HepG2 (cell line): ENCODE data around the gene PARN. TPM values are rescaled to one million over a fixed set of nuclear protein-coding genes. Genes with fewer than 3 reads are reported as not detected.
A peak's percentile ranks its signal among the peaks of the same experiment; 100 is the strongest.

Experiments used
- ARHGAP35 ChIP-seq: sonication (generic); formaldehyde crosslinking; IDR thresholded peaks from 2 replicates; pipeline ENCODE4 v1.9.0; 2022; ENCODE audit warnings: mild to moderate bottlenecking, inconsistent platforms, moderate library complexity, missing genetic modification reagents, borderline replicate concordance
- BRD4 ChIP-seq: sonication (generic); formaldehyde crosslinking; IDR thresholded peaks from 2 replicates; pipeline ENCODE4 v1.4.0; 2020; ENCODE audit warnings: missing genetic modification reagents
- DNMT3B ChIP-seq: conservative IDR thresholded peaks from 2 replicates; pipeline ENCODE4 v1.6.1; 2016; ENCODE audit warnings: missing biosample characterization, control low read depth
- EP300 ChIP-seq, 3 experiments: sonication (generic) in 1 of 3; formaldehyde crosslinking in 1 of 3; IDR thresholded peaks; 2 replicates each; pipeline versions ENCODE4 v1.5.1 to v1.6.1; 2011 to 2020; ENCODE audit warnings: low read depth in 2 of 3, low read length in 2 of 3, borderline replicate concordance in 1 of 3, improper control_type of control experiment in 1 of 3, mild to moderate bottlenecking in 1 of 3, missing genetic modification reagents in 1 of 3, moderate library complexity in 1 of 3
- FLYWCH1 ChIP-seq: sonication (generic); formaldehyde crosslinking; IDR thresholded peaks from 2 replicates; pipeline ENCODE4 v1.8.1; 2023; ENCODE audit warnings: mild to moderate bottlenecking, missing genetic modification reagents
- GATA4 ChIP-seq: sonication (generic); IDR thresholded peaks from 2 replicates; pipeline ENCODE4 v1.6.1; 2016; ENCODE audit warnings: antibody characterized with exemption, low read depth, borderline replicate concordance
- GATAD2A ChIP-seq: IDR thresholded peaks from 2 replicates; pipeline ENCODE4 v1.6.1; 2016
- HDAC1 ChIP-seq: sonication (generic); formaldehyde crosslinking; IDR thresholded peaks from 2 replicates; pipeline ENCODE4 v1.5.1; 2020; ENCODE audit warnings: mild to moderate bottlenecking, missing genetic modification reagents
- KDM5B ChIP-seq: sonication (generic); formaldehyde crosslinking; IDR thresholded peaks from 2 replicates; pipeline ENCODE4 v1.4.0; 2020; ENCODE audit warnings: missing genetic modification reagents, mild to moderate bottlenecking, borderline replicate concordance
- KLF6 ChIP-seq: IDR thresholded peaks from 2 replicates; pipeline ENCODE4 v1.8.0; 2016; ENCODE audit warnings: missing biosample characterization, missing genetic modification reagents
- MXD4 ChIP-seq: IDR thresholded peaks from 2 replicates; pipeline ENCODE4 v1.6.1; 2016; ENCODE audit warnings: mild to moderate bottlenecking, missing biosample characterization, missing genetic modification reagents
- MZF1 ChIP-seq: sonication (generic); formaldehyde crosslinking; IDR thresholded peaks from 2 replicates; pipeline ENCODE4 v1.8.1; 2023; ENCODE audit warnings: mild to moderate bottlenecking, missing genetic modification reagents, borderline replicate concordance
- SMAD1 ChIP-seq: sonication (generic); formaldehyde crosslinking; IDR thresholded peaks from 2 replicates; pipeline ENCODE4 v1.4.0; 2020; ENCODE audit warnings: missing genetic modification reagents, low read depth, mild to moderate bottlenecking, borderline replicate concordance
- TEAD3 ChIP-seq: optimal IDR thresholded peaks from 2 replicates; pipeline ENCODE3; 2016; ENCODE audit warnings: borderline replicate concordance
- TOPORS ChIP-seq: sonication (generic); formaldehyde crosslinking; IDR thresholded peaks from 2 replicates; pipeline ENCODE4 v1.8.0; 2023; ENCODE audit warnings: mild to moderate bottlenecking, missing genetic modification reagents
- ZNF124 ChIP-seq: sonication (generic); formaldehyde crosslinking; IDR thresholded peaks from 2 replicates; pipeline ENCODE4 v1.4.0; 2020; ENCODE audit warnings: missing genetic modification reagents
- ZNF224 ChIP-seq: sonication (generic); formaldehyde crosslinking; IDR thresholded peaks from 2 replicates; pipeline ENCODE4 v1.5.0; 2020; ENCODE audit warnings: mild to moderate bottlenecking, missing genetic modification reagents
- ZNF644 ChIP-seq: IDR thresholded peaks from 2 replicates; pipeline ENCODE4 v1.6.1; 2016; ENCODE audit warnings: low read depth
- polyA plus RNA-seq, 8 experiments: library from polyadenylated mRNA; depleted of rRNA in 3 of 8; stranded (reverse) in 7 of 8; unstranded in 1 of 8; fragments of >200 nt; fragmentation: Illumina TruSeq in 4 of 8; extraction: Trizol in 4 of 8; gene quantifications; 2 replicates each; pipeline versions ENCODE4 v1.2.1 to v1.2.3, GENCODE V29; 2011 to 2016; ENCODE audit warnings: low read depth in 4 of 8, missing spikeins in 1 of 8, mixed read lengths in 1 of 8; ENCODE audit not compliant: insufficient read depth in 1 of 8
- total RNA-seq, 5 experiments: library from RNA; depleted of rRNA; stranded (reverse); fragments of >200 nt; fragmentation: Illumina TruSeq; extraction: Trizol; gene quantifications; 2 replicates each; pipeline ENCODE4 v1.2.3, GENCODE V29; 2016; ENCODE audit warnings: low read depth in 1 of 5
- TF ChIP-seq, protein P1 (sequence below): IDR thresholded peaks from 2 replicates; pipeline ENCODE4 v1.6.1; 2016; ENCODE audit warnings: control low read depth
- TF ChIP-seq, protein P2 (sequence below): IDR thresholded peaks from 2 replicates; pipeline ENCODE4 v1.4.0; 2020; ENCODE audit warnings: mild to moderate bottlenecking, missing genetic modification reagents
- TF ChIP-seq, protein P3 (sequence below): sonication (generic); formaldehyde crosslinking; IDR thresholded peaks from 2 replicates; pipeline ENCODE4 v1.8.1; 2023; ENCODE audit warnings: mild to moderate bottlenecking, moderate library complexity, missing genetic modification reagents
- TF ChIP-seq, protein P4 (sequence below): fragments of 450-650 bp; IDR thresholded peaks from 2 replicates; pipeline ENCODE4 v1.6.1; 2016

The PARN gene
- total and polyA plus RNA-seq, 2 of the 13 experiments (the other 11 are each of a cell fraction or from before 2014, with no cell fraction given), result 13.3 to 47.6 TPM

DNA sequence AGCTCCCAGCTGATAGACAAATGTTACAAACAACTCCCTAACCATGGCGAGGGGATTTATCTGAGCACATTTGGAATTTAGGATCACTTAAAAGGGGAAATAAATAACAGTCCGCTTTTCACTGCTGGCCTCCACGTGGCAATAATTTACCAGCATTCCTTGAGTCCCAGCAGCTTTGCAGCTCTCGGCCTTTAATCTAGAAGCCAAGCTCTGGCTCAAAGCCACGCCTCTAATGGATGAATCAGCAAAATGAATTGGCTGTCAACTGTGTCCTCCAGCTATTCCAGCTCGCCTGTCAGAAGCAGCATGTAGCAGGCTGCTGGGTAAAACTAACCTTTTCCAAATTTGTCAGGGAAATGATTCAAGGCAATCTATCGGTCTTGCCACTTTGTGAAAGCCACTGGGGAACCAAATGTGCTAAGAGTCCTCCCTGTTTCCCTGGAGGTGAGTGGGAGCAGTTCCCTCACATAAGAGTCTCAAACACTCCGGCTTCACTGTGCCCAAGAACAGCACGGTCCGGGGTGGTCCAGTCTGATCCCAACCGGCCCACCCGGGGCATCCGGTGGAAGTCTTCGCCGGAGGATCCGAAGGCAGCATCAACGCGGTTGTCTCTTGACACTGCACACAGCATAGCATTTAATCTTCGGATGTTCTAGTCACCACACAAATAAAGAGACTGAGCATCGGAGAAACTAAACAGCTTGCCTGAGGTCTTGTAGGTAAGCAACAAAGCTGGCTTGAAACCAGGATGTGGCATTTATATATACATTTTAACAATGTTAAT, 143.3 kb downstream of the PARN start (continued):
- TF ChIP-seq SMAD1 (no peak), GATA4 (peak; percentile 66; the same call in 1 of the 2 replicates), ZNF124 (CRISPR knock-in tag) (peak; percentile 83; the same call in 1 of the 2 replicates), ZNF644 (CRISPR knock-in tag) (peak; percentile 80), MXD4 (CRISPR knock-in tag) (peak; percentile 98; the same call in 1 of the 2 replicates), KDM5B (CRISPR knock-in tag) (peak; percentile 63), HDAC1 (CRISPR knock-in tag) (peak; percentile 82), GATAD2A (CRISPR knock-in tag) (peak; percentile 84), FLYWCH1 (CRISPR knock-in tag) (no peak), ARHGAP35 (no peak), EP300 (IDR thresholded peaks at IDR 0.05; ENCODE audit: low read depth in 2 of 2, low read length in 2 of 2) (peak in 1 of 2 experiments; percentile 74; a peak in 1 of 4 replicates), EP300 (CRISPR knock-in tag; IDR thresholded peaks at IDR 0.05; ENCODE audit: borderline replicate concordance) (peak; percentile 49; the same call in 1 of the 2 replicates), BRD4 (CRISPR knock-in tag) (peak; percentile 84; the same call in 1 of the 2 replicates), MZF1 (CRISPR knock-in tag) (0 out of 2 replicates have a peak, but pooled peaks have one; percentile 41), KLF6 (CRISPR knock-in tag) (peak; percentile 70; the same call in 1 of the 2 replicates), TEAD3 (peak; percentile 89), TOPORS (CRISPR knock-in tag) (no peak), ZNF224 (peak; percentile 65; the same call in 1 of the 2 replicates), DNMT3B (CRISPR knock-in tag) (peak; percentile 93)
- TF ChIP-seq, protein P1, sequence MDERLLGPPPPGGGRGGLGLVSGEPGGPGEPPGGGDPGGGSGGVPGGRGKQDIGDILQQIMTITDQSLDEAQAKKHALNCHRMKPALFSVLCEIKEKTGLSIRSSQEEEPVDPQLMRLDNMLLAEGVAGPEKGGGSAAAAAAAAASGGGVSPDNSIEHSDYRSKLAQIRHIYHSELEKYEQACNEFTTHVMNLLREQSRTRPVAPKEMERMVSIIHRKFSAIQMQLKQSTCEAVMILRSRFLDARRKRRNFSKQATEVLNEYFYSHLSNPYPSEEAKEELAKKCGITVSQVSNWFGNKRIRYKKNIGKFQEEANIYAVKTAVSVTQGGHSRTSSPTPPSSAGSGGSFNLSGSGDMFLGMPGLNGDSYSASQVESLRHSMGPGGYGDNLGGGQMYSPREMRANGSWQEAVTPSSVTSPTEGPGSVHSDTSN (CRISPR knock-in tag), result 0 out of 2 replicates have a peak, but pooled peaks have one; percentile 51
- TF ChIP-seq, protein P2, sequence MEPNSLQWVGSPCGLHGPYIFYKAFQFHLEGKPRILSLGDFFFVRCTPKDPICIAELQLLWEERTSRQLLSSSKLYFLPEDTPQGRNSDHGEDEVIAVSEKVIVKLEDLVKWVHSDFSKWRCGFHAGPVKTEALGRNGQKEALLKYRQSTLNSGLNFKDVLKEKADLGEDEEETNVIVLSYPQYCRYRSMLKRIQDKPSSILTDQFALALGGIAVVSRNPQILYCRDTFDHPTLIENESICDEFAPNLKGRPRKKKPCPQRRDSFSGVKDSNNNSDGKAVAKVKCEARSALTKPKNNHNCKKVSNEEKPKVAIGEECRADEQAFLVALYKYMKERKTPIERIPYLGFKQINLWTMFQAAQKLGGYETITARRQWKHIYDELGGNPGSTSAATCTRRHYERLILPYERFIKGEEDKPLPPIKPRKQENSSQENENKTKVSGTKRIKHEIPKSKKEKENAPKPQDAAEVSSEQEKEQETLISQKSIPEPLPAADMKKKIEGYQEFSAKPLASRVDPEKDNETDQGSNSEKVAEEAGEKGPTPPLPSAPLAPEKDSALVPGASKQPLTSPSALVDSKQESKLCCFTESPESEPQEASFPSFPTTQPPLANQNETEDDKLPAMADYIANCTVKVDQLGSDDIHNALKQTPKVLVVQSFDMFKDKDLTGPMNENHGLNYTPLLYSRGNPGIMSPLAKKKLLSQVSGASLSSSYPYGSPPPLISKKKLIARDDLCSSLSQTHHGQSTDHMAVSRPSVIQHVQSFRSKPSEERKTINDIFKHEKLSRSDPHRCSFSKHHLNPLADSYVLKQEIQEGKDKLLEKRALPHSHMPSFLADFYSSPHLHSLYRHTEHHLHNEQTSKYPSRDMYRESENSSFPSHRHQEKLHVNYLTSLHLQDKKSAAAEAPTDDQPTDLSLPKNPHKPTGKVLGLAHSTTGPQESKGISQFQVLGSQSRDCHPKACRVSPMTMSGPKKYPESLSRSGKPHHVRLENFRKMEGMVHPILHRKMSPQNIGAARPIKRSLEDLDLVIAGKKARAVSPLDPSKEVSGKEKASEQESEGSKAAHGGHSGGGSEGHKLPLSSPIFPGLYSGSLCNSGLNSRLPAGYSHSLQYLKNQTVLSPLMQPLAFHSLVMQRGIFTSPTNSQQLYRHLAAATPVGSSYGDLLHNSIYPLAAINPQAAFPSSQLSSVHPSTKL (CRISPR knock-in tag), result peak; percentile 92
- TF ChIP-seq, protein P3, sequence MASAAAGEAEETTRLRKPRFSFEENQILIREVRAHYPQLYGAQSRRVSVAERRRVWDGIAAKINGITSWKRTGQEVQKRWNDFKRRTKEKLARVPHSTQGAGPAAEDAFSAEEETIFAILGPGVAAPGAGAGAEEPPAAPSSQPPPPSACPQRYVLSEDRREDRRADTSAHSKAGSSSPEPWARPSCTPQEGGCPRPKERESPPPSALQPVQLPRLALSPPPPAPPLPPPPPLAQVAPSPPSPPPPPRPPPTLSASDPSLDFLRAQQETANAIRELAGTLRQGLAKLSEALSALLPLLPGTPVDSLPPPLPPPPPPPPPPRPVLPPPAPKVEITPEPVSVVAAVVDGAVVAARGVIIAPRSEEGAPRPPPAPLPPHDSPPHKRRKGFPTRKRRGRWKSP, result peak; percentile 78
- TF ChIP-seq, protein P4, sequence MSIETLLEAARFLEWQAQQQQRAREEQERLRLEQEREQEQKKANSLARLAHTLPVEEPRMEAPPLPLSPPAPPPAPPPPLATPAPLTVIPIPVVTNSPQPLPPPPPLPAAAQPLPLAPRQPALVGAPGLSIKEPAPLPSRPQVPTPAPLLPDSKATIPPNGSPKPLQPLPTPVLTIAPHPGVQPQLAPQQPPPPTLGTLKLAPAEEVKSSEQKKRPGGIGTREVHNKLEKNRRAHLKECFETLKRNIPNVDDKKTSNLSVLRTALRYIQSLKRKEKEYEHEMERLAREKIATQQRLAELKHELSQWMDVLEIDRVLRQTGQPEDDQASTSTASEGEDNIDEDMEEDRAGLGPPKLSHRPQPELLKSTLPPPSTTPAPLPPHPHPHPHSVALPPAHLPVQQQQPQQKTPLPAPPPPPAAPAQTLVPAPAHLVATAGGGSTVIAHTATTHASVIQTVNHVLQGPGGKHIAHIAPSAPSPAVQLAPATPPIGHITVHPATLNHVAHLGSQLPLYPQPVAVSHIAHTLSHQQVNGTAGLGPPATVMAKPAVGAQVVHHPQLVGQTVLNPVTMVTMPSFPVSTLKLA, result peak; percentile 95
